ENCODE results near the gene GTF2IRD1.

DNA sequence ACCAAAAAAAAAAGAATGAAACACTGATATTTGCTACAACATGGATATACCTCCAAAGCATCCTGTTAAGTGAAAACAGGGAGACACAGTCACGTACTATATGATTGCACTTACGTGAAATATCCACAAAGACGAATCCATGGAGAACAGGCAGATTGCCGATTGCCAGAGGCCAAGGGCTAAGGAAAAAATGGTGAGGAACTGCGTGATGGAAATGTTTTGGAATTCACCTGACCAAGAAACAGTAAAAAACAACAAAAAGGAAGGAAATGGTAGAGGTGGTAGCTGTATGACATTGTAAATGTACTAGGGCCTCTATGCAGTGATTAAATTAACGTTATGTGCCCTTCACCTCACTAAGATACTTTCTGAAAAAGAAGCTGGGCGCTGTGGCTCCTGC is 44.1 kb upstream of the GTF2IRD1 start:
- TF ChIP-seq CTCF (IDR thresholded peaks at IDR 0.05) (no peak), POLR2A (IDR thresholded peaks at IDR 0.05) (no peak)
